ENCODE data around the gene TBC1D2.

DNA sequence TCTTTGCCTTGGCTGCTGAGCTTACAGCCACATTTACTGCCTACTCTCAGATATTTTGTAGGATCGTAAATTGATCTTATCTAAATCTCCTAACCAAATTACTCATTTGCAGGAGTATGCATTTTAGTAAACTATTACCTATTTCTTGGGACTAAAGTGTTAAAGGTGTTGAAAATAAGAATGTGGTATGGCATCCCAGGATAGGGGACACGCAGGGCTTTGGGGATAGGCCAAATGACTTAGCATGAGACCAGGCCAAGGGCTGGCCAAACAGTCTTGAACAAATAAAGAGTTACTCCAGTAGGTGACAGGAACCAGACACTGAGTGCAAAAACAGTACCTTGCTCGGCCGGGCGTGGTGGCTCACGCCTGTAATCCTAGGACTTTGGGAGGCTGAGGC, 25.1 kb downstream of the TBC1D2 start:
- TF ChIP-seq, protein P1, sequence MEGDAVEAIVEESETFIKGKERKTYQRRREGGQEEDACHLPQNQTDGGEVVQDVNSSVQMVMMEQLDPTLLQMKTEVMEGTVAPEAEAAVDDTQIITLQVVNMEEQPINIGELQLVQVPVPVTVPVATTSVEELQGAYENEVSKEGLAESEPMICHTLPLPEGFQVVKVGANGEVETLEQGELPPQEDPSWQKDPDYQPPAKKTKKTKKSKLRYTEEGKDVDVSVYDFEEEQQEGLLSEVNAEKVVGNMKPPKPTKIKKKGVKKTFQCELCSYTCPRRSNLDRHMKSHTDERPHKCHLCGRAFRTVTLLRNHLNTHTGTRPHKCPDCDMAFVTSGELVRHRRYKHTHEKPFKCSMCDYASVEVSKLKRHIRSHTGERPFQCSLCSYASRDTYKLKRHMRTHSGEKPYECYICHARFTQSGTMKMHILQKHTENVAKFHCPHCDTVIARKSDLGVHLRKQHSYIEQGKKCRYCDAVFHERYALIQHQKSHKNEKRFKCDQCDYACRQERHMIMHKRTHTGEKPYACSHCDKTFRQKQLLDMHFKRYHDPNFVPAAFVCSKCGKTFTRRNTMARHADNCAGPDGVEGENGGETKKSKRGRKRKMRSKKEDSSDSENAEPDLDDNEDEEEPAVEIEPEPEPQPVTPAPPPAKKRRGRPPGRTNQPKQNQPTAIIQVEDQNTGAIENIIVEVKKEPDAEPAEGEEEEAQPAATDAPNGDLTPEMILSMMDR (conservative IDR thresholded peaks at IDR 0.05 in 1 of 2, IDR thresholded peaks at IDR 0.05 in 1 of 2; ENCODE audit: low read depth in 1 of 2, low read length in 2 of 2) = no peak
- no peak for TF ChIP-seq EZH2 (IDR thresholded peaks at IDR 0.05; ENCODE audit: low read length, missing control alignments)

Data from fibroblast of lung (primary cell).